Spleen (tissue), 7 donors: ENCODE results near the gene FBXL4.

Experiments
- POLR2A ChIP-seq, 3 donors: fragments of 450-650 bp; IDR thresholded peaks; one replicate each; pipeline ENCODE4 v1.5.1; 2017; ENCODE audit warnings: antibody characterized with exemption in 3 of 3, mild to moderate bottlenecking in 1 of 3
- TF ChIP-seq, protein P1 (sequence below), 11 experiments: fragments of 200-600 bp in 7 of 11; fragments of 450-650 bp in 4 of 11; sonication (generic) in 4 of 11; IDR thresholded peaks in 8 of 11; conservative IDR thresholded peaks in 3 of 11; 1 replicate in 7 of 11; 2 replicates in 4 of 11; pipeline versions ENCODE4 v1.4.0 to v1.8.0; 2016 to 2021; ENCODE audit warnings: antibody characterized with exemption in 11 of 11, inconsistent platforms in 4 of 11, mild to moderate bottlenecking in 1 of 11
- donor health status: DM: no; HTN: no; CAD: no; lungs with moderate emphysema.
- donor health status: DM: no; HTN: no; CAD: no.
- donor health status: DM: no; HTN: no; CAD: no.

- TF ChIP-seq, protein P1, sequence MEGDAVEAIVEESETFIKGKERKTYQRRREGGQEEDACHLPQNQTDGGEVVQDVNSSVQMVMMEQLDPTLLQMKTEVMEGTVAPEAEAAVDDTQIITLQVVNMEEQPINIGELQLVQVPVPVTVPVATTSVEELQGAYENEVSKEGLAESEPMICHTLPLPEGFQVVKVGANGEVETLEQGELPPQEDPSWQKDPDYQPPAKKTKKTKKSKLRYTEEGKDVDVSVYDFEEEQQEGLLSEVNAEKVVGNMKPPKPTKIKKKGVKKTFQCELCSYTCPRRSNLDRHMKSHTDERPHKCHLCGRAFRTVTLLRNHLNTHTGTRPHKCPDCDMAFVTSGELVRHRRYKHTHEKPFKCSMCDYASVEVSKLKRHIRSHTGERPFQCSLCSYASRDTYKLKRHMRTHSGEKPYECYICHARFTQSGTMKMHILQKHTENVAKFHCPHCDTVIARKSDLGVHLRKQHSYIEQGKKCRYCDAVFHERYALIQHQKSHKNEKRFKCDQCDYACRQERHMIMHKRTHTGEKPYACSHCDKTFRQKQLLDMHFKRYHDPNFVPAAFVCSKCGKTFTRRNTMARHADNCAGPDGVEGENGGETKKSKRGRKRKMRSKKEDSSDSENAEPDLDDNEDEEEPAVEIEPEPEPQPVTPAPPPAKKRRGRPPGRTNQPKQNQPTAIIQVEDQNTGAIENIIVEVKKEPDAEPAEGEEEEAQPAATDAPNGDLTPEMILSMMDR (IDR thresholded peaks at IDR 0.05 in 8 of 11, conservative IDR thresholded peaks at IDR 0.05 in 3 of 11), result no peak
- no peak for TF ChIP-seq POLR2A (IDR thresholded peaks at IDR 0.05)
These were observed 29.1 kb upstream of the FBXL4 start for GRCh38 chr6:98976674-98977385.
